IMR-90 (cell line): ENCODE data around the gene ABI3. TPM values are rescaled to one million over a fixed set of nuclear protein-coding genes. Genes with fewer than 3 reads are reported as not detected.

Experiments
- ATAC-seq: fragments of 200-7000 bp; cut with Tn5 transposase; 2 replicates; pipeline ENCODE4 v1.9.1; 2020; ENCODE audit warnings: low read depth, mild to moderate bottlenecking, moderate library complexity
- BruUV-seq: library from RNA; stranded (reverse); fragments of 400-500 nt; replicated peaks from 2 replicates; lab custom pipeline; 2021; lab: Mats Ljungman, UMichigan
- CTCF ChIA-PET: fragments of 300-600 bp; formaldehyde crosslinking; extraction: SDS; loops from one replicate; lab custom pipeline; 2021; ENCODE audit warnings: antibody characterized with exemption; lab: Yijun Ruan, JAX
- POLR2A ChIA-PET: fragments of 300-600 bp; sonication (Branson Sonifier 250); formaldehyde crosslinking; loops from one replicate; lab custom pipeline; 2022; ENCODE audit warnings: antibody characterized with exemption; ENCODE audit not compliant: unreplicated experiment; lab: Charles Lee
- DNase-seq: peaks from one replicate; pipeline ENCODE4 v3.0.0; 2013
- H2AFZ ChIP-seq: replicated peaks from 2 replicates; pipeline ENCODE3; 2013; ENCODE audit warnings: low read length, mild to moderate bottlenecking; ENCODE audit not compliant: poor library complexity
- H2AK5ac ChIP-seq: 2 replicates; pipeline ENCODE4 v1.6.1; 2013; ENCODE audit warnings: low read depth, low read length, inconsistent platforms
- H2AK9ac ChIP-seq: replicated peaks from 2 replicates; pipeline ENCODE3; 2013; ENCODE audit warnings: mild to moderate bottlenecking, low read depth, low read length, moderate library complexity; ENCODE audit not compliant: poor library complexity
- H2BK120ac ChIP-seq: 2 replicates; pipeline ENCODE4 v1.6.1; 2013; ENCODE audit warnings: low read depth, low read length, inconsistent platforms
- H2BK15ac ChIP-seq: 3 replicates; pipeline ENCODE4 v1.6.1; 2013; ENCODE audit warnings: low read depth, low read length, inconsistent platforms
- H2BK20ac ChIP-seq: 2 replicates; pipeline ENCODE4 v1.6.1; 2013; ENCODE audit warnings: low read depth, mild to moderate bottlenecking, inconsistent platforms, low read length, moderate library complexity
- H2BK5ac ChIP-seq: 2 replicates; pipeline ENCODE4 v1.6.1; 2013; ENCODE audit warnings: mild to moderate bottlenecking, low read depth, low read length, inconsistent platforms; ENCODE audit not compliant: poor library complexity, severe bottlenecking
- H3K14ac ChIP-seq: replicated peaks from 2 replicates; pipeline ENCODE4 v1.6.1; 2013; ENCODE audit warnings: low read depth, low read length, inconsistent platforms
- H3K18ac ChIP-seq: 2 replicates; pipeline ENCODE4 v1.6.1; 2013; ENCODE audit warnings: low read depth, low read length, control low read depth
- H3K23ac ChIP-seq: 2 replicates; pipeline ENCODE4 v1.6.1; 2013; ENCODE audit warnings: low read depth, low read length, inconsistent platforms
- H3K27ac ChIP-seq: 2 replicates; pipeline ENCODE4 v1.5.1; 2013; ENCODE audit warnings: mild to moderate bottlenecking, control low read depth, low read length; ENCODE audit not compliant: insufficient read depth
- H3K27me3 ChIP-seq: 2 replicates; pipeline ENCODE4 v1.6.1; 2013; ENCODE audit warnings: low read length; ENCODE audit not compliant: control insufficient read depth, insufficient read depth
- H3K36me3 ChIP-seq: 2 replicates; pipeline ENCODE4 v1.6.1; 2013; ENCODE audit warnings: low read length, mixed read lengths; ENCODE audit not compliant: control insufficient read depth, insufficient read depth
- H3K4ac ChIP-seq: 2 replicates; pipeline ENCODE4 v1.6.1; 2013; ENCODE audit warnings: low read depth, low read length, inconsistent platforms
- H3K4me1 ChIP-seq: 2 replicates; pipeline ENCODE4 v1.6.1; 2013; ENCODE audit warnings: low read length, mixed read lengths; ENCODE audit not compliant: control insufficient read depth, insufficient read depth
- H3K4me2 ChIP-seq: 2 replicates; pipeline ENCODE4 v1.6.1; 2013; ENCODE audit warnings: low read depth, mild to moderate bottlenecking, control low read depth, low read length, moderate library complexity
- H3K4me3 ChIP-seq: 2 replicates; pipeline ENCODE4 v1.5.1; 2013; ENCODE audit warnings: low read depth, mild to moderate bottlenecking, control low read depth, low read length, moderate library complexity; ENCODE audit not compliant: insufficient read depth
- H3K56ac ChIP-seq: 2 replicates; pipeline ENCODE4 v1.6.1; 2013; ENCODE audit warnings: low read length, inconsistent platforms; ENCODE audit not compliant: insufficient read depth; ENCODE audit errors: extremely low read depth
- H3K79me1 ChIP-seq, 2 experiments: 2 replicates each; pipeline ENCODE4 v1.6.1; 2013; ENCODE audit warnings: low read length in 2 of 2, inconsistent platforms in 1 of 2, low read depth in 1 of 2
- H3K9ac ChIP-seq: 2 replicates; pipeline ENCODE4 v1.6.1; 2013; ENCODE audit warnings: low read depth, low read length, control low read depth
- H3K9me1 ChIP-seq: 2 replicates; pipeline ENCODE4 v1.6.1; 2013; ENCODE audit warnings: low read length, inconsistent platforms; ENCODE audit not compliant: insufficient read depth
- H3K9me3 ChIP-seq: 2 replicates; pipeline ENCODE4 v1.6.1; 2013; ENCODE audit warnings: low read length; ENCODE audit not compliant: control insufficient read depth, insufficient read depth
- H4K20me1 ChIP-seq: 2 replicates; pipeline ENCODE4 v1.6.1; 2013; ENCODE audit warnings: low read length, inconsistent platforms; ENCODE audit not compliant: insufficient read depth
- H4K5ac ChIP-seq: 2 replicates; pipeline ENCODE4 v1.6.1; 2013; ENCODE audit warnings: mild to moderate bottlenecking, low read depth, low read length, control low read depth
- H4K8ac ChIP-seq, 2 experiments: 2 replicates each; pipeline ENCODE4 v1.6.1; 2013; ENCODE audit warnings: low read depth in 2 of 2, low read length in 2 of 2, control low read depth in 1 of 2, inconsistent platforms in 1 of 2
- H4K91ac ChIP-seq: 2 replicates; pipeline ENCODE4 v1.6.1; 2013; ENCODE audit warnings: low read depth, low read length, inconsistent platforms; ENCODE audit not compliant: insufficient read depth
- BHLHE40 ChIP-seq: fragments of 150-350 bp; IDR thresholded peaks from 2 replicates; pipeline ENCODE4 v1.6.1; 2016; ENCODE audit warnings: mild to moderate bottlenecking, low read depth, low read length
- CEBPB ChIP-seq: IDR thresholded peaks from 2 replicates; pipeline ENCODE4 v1.6.1; 2012; ENCODE audit warnings: low read depth, low read length, improper control_type of control experiment
- CHD1 ChIP-seq: IDR thresholded peaks from 2 replicates; pipeline ENCODE4 v1.6.1; 2012; ENCODE audit warnings: low read depth, low read length, improper control_type of control experiment
- FOS ChIP-seq: fragments of 150-350 bp; IDR thresholded peaks from 2 replicates; pipeline ENCODE4 v1.6.1; 2016; ENCODE audit warnings: low read depth, low read length
- MAFK ChIP-seq: IDR thresholded peaks from 2 replicates; pipeline ENCODE4 v1.6.1; 2012; ENCODE audit warnings: low read depth, low read length, improper control_type of control experiment
- MXI1 ChIP-seq: IDR thresholded peaks from 2 replicates; pipeline ENCODE4 v1.6.1; 2012; ENCODE audit warnings: low read depth, mild to moderate bottlenecking, low read length, moderate library complexity, borderline replicate concordance
- NFE2L2 ChIP-seq: fragments of 150-350 bp; IDR thresholded peaks from 2 replicates; pipeline ENCODE4 v1.6.1; 2016; ENCODE audit warnings: low read depth, mild to moderate bottlenecking, low read length
- RAD21 ChIP-seq: IDR thresholded peaks from 2 replicates; pipeline ENCODE4 v1.6.1; 2012; ENCODE audit warnings: low read length, improper control_type of control experiment
- RFX5 ChIP-seq: IDR thresholded peaks from 2 replicates; pipeline ENCODE4 v1.8.0; 2012; ENCODE audit warnings: low read depth, mild to moderate bottlenecking, low read length, moderate library complexity
- SMC3 ChIP-seq: fragments of 150-350 bp; IDR thresholded peaks from 2 replicates; pipeline ENCODE4 v1.6.1; 2016; ENCODE audit warnings: low read depth, mild to moderate bottlenecking, antibody characterized with exemption, low read length, moderate library complexity
- WGBS, 2 experiments: methylation state at CpG; one replicate each; pipeline versions ENCODE4 v1.1.5 to v1.1.7; 2013; ENCODE audit warnings: missing lambda C conversion rate in 2 of 2; ENCODE audit not compliant: insufficient read length in 1 of 2; ENCODE audit errors: extremely low coverage in 2 of 2; 5-methylcytosine and 5-hydroxymethylcytosine counted together
- dilution Hi-C: fragments of 300-500 bp; cut with HindIII; formaldehyde crosslinking; loops from one replicate; pipeline ENCODE4 v1.14.3; 2018; ENCODE audit warnings: low sequenced_read_pairs; ENCODE audit not compliant: unreplicated experiment
- in situ Hi-C: fragments of 300-500 bp; cut with MboI; formaldehyde crosslinking; loops from 3 replicates; pipeline ENCODE4 v1.14.3; 2019; ENCODE audit warnings: low sequenced_read_pairs, inconsistent platforms, mixed read lengths
- intact Hi-C: fragments of 100-400 bp; cut with micrococcal nuclease; formaldehyde crosslinking; loops from 2 replicates; pipeline ENCODE4 v1.10.0; 2022
- polyA plus RNA-seq, 3 experiments: library from polyadenylated mRNA; depleted of rRNA; stranded (reverse); fragments of >200 nt; gene quantifications; 2 replicates each; pipeline ENCODE4 v1.2.3, GENCODE V29; 2012; ENCODE audit warnings: low replicate concordance in 1 of 3
- total RNA-seq: library from RNA; depleted of rRNA; stranded (reverse); fragments of >200 nt; gene quantifications from 2 replicates; pipeline ENCODE4 v1.2.3, GENCODE V29; 2012
- TF ChIP-seq, protein P1 (sequence below): fragments of 150-350 bp; IDR thresholded peaks from 2 replicates; pipeline ENCODE4 v1.6.1; 2016; ENCODE audit warnings: low read depth, mild to moderate bottlenecking, low read length, moderate library complexity, borderline replicate concordance
- TF ChIP-seq, protein P2 (sequence below): conservative IDR thresholded peaks from 2 replicates; pipeline ENCODE4 v1.5.1; 2012; ENCODE audit warnings: mild to moderate bottlenecking, low read depth, low read length, improper control_type of control experiment
- TF ChIP-seq, protein P3 (sequence below): fragments of 150-350 bp; IDR thresholded peaks from 2 replicates; pipeline ENCODE4 v1.6.1; 2017; ENCODE audit warnings: mild to moderate bottlenecking, antibody characterized with exemption, low read length, low read depth

Gene ABI3
- total and polyA plus RNA-seq, 2 of the 4 experiments (the other 2 are of a cell fraction): 1.1 to 1.2 TPM

DNA sequence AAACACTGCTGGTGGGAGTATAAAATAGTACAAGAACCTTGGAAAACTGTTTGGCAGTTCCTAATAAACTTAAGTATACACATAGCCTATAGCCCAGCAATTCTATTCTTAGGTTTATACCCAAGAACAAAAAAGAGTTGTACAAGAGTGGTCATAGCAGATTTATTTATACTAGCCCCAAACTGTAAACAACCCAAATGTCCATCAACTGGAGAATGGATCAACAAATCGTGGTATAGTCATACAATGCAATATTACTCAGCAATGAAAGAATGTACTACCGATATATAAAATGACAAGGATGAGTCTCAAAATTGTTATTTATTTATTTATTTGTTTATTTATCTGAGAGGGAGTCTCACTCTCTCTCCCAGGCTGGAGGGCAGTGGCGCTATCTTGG is 23.2 kb upstream of the ABI3 start:
- H4K20me1 ChIP-seq: no peaks in the 10 kb centered on the region
- H3K4me2 ChIP-seq: no peak overlapping the region
- in situ Hi-C loops (no loop called here), intact Hi-C loops (loop anchor here (10.0 kb wide), 1 partner anchor 122 kb away; no protein-coding TSS in a partner anchor), dilution Hi-C loops (no loop called here)
- no peak overlapping the region for H3K9ac ChIP-seq
- no peak overlapping the region for H2AK9ac ChIP-seq
- no peaks in the 10 kb centered on the region for H3K4me1 ChIP-seq
- H2AK5ac ChIP-seq: no peak overlapping the region
- no peak overlapping the region for H3K18ac ChIP-seq
- H3K27me3 ChIP-seq: peaks cover 2% of the 10 kb centered on the region; the same call in 1 of the 2 replicates
- no peak overlapping the region for H3K27ac ChIP-seq
- no peak overlapping the region for H4K91ac ChIP-seq
- H3K9me3 ChIP-seq: peaks cover 17% of the 10 kb centered on the region
- no peak for TF ChIP-seq MAFK
- TF ChIP-seq, protein P1, sequence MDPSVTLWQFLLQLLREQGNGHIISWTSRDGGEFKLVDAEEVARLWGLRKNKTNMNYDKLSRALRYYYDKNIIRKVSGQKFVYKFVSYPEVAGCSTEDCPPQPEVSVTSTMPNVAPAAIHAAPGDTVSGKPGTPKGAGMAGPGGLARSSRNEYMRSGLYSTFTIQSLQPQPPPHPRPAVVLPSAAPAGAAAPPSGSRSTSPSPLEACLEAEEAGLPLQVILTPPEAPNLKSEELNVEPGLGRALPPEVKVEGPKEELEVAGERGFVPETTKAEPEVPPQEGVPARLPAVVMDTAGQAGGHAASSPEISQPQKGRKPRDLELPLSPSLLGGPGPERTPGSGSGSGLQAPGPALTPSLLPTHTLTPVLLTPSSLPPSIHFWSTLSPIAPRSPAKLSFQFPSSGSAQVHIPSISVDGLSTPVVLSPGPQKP: no peak
- TF ChIP-seq NFE2L2: no peak
- TF ChIP-seq MXI1: no peak
- TF ChIP-seq RAD21: no peak
- TF ChIP-seq FOS: no peak
- TF ChIP-seq, protein P2, sequence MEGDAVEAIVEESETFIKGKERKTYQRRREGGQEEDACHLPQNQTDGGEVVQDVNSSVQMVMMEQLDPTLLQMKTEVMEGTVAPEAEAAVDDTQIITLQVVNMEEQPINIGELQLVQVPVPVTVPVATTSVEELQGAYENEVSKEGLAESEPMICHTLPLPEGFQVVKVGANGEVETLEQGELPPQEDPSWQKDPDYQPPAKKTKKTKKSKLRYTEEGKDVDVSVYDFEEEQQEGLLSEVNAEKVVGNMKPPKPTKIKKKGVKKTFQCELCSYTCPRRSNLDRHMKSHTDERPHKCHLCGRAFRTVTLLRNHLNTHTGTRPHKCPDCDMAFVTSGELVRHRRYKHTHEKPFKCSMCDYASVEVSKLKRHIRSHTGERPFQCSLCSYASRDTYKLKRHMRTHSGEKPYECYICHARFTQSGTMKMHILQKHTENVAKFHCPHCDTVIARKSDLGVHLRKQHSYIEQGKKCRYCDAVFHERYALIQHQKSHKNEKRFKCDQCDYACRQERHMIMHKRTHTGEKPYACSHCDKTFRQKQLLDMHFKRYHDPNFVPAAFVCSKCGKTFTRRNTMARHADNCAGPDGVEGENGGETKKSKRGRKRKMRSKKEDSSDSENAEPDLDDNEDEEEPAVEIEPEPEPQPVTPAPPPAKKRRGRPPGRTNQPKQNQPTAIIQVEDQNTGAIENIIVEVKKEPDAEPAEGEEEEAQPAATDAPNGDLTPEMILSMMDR: no peak
- TF ChIP-seq BHLHE40: no peak
- no peak for TF ChIP-seq SMC3
- no peak for TF ChIP-seq CHD1
- TF ChIP-seq, protein P3, sequence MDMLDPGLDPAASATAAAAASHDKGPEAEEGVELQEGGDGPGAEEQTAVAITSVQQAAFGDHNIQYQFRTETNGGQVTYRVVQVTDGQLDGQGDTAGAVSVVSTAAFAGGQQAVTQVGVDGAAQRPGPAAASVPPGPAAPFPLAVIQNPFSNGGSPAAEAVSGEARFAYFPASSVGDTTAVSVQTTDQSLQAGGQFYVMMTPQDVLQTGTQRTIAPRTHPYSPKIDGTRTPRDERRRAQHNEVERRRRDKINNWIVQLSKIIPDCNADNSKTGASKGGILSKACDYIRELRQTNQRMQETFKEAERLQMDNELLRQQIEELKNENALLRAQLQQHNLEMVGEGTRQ: no peak
- no peak for TF ChIP-seq CEBPB
- TF ChIP-seq RFX5: no peak
- no peak overlapping the region for H2BK15ac ChIP-seq
- DNase-seq: peak; percentile 37
- H3K56ac ChIP-seq: no peak overlapping the region
- CTCF ChIA-PET: no interaction called here
- no peak overlapping the region for H3K4me3 ChIP-seq
- H3K9me1 ChIP-seq: peaks cover 4% of the 10 kb centered on the region; the same call in 1 of the 2 replicates
- POLR2A ChIA-PET: no interaction called here
- no TSS peak for BruUV-seq
- H3K14ac ChIP-seq: no peak overlapping the region
- no peak overlapping the region for H3K23ac ChIP-seq
- H2BK120ac ChIP-seq: no peak overlapping the region
- H4K8ac ChIP-seq: no peak overlapping the region
- H3K4ac ChIP-seq: no peak overlapping the region
- whole genome bisulfite sequencing, 2 experiments: no CpG with 5 or more reads among the region's 3 CpGs
- H2BK20ac ChIP-seq: no peak overlapping the region
- no peak overlapping the region for H4K5ac ChIP-seq
- no peaks in the 10 kb centered on the region for H3K79me1 ChIP-seq
- ATAC-seq: peak; percentile 6; the same call in 1 of the 2 replicates
- H2AFZ ChIP-seq: no peak overlapping the region
- no peak overlapping the region for H2BK5ac ChIP-seq
- H3K36me3 ChIP-seq: no peaks in the 10 kb centered on the region
